ENCODE results near the gene ACOX2.

Gene ACOX2

DNA sequence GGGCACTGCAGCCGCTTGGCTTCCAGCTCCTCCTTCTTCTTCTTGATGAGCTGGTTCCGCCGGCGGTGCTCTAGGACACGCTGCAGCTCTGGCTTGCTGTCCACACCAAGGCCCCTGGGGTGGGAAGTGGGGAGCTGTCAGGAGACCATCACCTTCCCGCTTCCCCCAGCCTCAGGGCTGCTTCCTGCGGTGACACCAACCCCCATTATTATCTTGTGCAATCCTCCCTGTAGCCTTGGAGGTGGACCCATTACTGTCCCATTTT, 30.2 kb upstream of the ACOX2 start (continued):
- no peak for TF ChIP-seq PATZ1 (CRISPR knock-in tag; IDR thresholded peaks at IDR 0.05; ENCODE audit: borderline replicate concordance)

GRCh38 chr3:58566398-58567250, 29.6 kb upstream of the ACOX2 start:
- ATAC-seq, result no peak
- no peak for TF ChIP-seq BACH2 (CRISPR knock-in tag; IDR thresholded peaks at IDR 0.05; ENCODE audit: borderline replicate concordance)
- TF ChIP-seq ESRRG (CRISPR knock-in tag; IDR thresholded peaks at IDR 0.05), result no peak
- TF ChIP-seq, protein P1, sequence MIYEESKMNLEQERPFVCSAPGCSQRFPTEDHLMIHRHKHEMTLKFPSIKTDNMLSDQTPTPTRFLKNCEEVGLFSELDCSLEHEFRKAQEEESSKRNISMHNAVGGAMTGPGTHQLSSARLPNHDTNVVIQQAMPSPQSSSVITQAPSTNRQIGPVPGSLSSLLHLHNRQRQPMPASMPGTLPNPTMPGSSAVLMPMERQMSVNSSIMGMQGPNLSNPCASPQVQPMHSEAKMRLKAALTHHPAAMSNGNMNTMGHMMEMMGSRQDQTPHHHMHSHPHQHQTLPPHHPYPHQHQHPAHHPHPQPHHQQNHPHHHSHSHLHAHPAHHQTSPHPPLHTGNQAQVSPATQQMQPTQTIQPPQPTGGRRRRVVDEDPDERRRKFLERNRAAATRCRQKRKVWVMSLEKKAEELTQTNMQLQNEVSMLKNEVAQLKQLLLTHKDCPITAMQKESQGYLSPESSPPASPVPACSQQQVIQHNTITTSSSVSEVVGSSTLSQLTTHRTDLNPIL (CRISPR knock-in tag; IDR thresholded peaks at IDR 0.05; ENCODE audit: low read depth), result no peak
- TF ChIP-seq TOX (CRISPR knock-in tag; IDR thresholded peaks at IDR 0.05; ENCODE audit: borderline replicate concordance), result no peak
- TF ChIP-seq CSDC2 (CRISPR knock-in tag; IDR thresholded peaks at IDR 0.05), result no peak
- no peak for TF ChIP-seq PPARA (CRISPR knock-in tag; IDR thresholded peaks at IDR 0.05; ENCODE audit: borderline replicate concordance)

GRCh38 chr3:58565621-58566397, 28.8 kb upstream of the ACOX2 start:
- TF ChIP-seq PPARA (CRISPR knock-in tag; IDR thresholded peaks at IDR 0.05; ENCODE audit: borderline replicate concordance) (no peak), ESRRG (CRISPR knock-in tag; IDR thresholded peaks at IDR 0.05) (no peak), PATZ1 (CRISPR knock-in tag; IDR thresholded peaks at IDR 0.05; ENCODE audit: borderline replicate concordance) (no peak), ISL1 (CRISPR knock-in tag; IDR thresholded peaks at IDR 0.05) (no peak), ZNF70 (CRISPR knock-in tag; IDR thresholded peaks at IDR 0.05) (no peak), ZFP3 (CRISPR knock-in tag; IDR thresholded peaks at IDR 0.05) (no peak), ZFP30 (CRISPR knock-in tag; IDR thresholded peaks at IDR 0.05) (no peak), TSHZ2 (CRISPR knock-in tag; IDR thresholded peaks at IDR 0.05) (no peak), SNAI2 (CRISPR knock-in tag; IDR thresholded peaks at IDR 0.05) (no peak), OSR1 (CRISPR knock-in tag; IDR thresholded peaks at IDR 0.05) (no peak), RARB (CRISPR knock-in tag; IDR thresholded peaks at IDR 0.05) (no peak), ARNTL (CRISPR knock-in tag; IDR thresholded peaks at IDR 0.05; ENCODE audit: borderline replicate concordance, low read depth) (no peak), ZNF8 (CRISPR knock-in tag; IDR thresholded peaks at IDR 0.05) (no peak)
- TF ChIP-seq, protein P2, sequence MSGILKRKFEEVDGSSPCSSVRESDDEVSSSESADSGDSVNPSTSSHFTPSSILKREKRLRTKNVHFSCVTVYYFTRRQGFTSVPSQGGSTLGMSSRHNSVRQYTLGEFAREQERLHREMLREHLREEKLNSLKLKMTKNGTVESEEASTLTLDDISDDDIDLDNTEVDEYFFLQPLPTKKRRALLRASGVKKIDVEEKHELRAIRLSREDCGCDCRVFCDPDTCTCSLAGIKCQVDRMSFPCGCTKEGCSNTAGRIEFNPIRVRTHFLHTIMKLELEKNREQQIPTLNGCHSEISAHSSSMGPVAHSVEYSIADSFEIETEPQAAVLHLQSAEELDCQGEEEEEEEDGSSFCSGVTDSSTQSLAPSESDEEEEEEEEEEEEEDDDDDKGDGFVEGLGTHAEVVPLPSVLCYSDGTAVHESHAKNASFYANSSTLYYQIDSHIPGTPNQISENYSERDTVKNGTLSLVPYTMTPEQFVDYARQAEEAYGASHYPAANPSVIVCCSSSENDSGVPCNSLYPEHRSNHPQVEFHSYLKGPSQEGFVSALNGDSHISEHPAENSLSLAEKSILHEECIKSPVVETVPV (CRISPR knock-in tag; IDR thresholded peaks at IDR 0.05), result no peak
- TF ChIP-seq, protein P3, sequence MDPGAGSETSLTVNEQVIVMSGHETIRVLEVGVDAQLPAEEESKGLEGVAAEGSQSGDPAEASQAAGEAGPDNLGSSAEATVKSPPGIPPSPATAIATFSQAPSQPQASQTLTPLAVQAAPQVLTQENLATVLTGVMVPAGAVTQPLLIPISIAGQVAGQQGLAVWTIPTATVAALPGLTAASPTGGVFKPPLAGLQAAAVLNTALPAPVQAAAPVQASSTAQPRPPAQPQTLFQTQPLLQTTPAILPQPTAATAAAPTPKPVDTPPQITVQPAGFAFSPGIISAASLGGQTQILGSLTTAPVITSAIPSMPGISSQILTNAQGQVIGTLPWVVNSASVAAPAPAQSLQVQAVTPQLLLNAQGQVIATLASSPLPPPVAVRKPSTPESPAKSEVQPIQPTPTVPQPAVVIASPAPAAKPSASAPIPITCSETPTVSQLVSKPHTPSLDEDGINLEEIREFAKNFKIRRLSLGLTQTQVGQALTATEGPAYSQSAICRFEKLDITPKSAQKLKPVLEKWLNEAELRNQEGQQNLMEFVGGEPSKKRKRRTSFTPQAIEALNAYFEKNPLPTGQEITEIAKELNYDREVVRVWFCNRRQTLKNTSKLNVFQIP (CRISPR knock-in tag; IDR thresholded peaks at IDR 0.05; ENCODE audit: borderline replicate concordance, low read depth), result no peak

More at GRCh38 chr3:58565621-58566397, 28.8 kb upstream of the ACOX2 start:
- no peak for ATAC-seq

Measured in SK-N-SH treated with all-trans-retinoic acid at 6 μM for 48 hours (cell line).